Measurements from ENCODE around the gene FOXK2.

- no peak for TF ChIP-seq ZNF274 (IDR thresholded peaks at IDR 0.05; ENCODE audit: low read depth, low read length)
- TF ChIP-seq YY1 (IDR thresholded peaks at IDR 0.05; ENCODE audit: insufficient read depth, insufficient read length): no peak
Measured at GRCh38 chr17:82601447-82602000, 82.0 kb downstream of the FOXK2 start.
